Adrenal gland (tissue), 12 donors: ENCODE measurements around the gene TNS4. TPM values are rescaled to one million over a fixed set of nuclear protein-coding genes. Genes with fewer than 3 reads are reported as not detected.

Experiments used
- DNase-seq, 7 donors: peaks; one replicate each; pipeline ENCODE4 v3.0.0-alpha.2; 2019 to 2020
- H3K27ac ChIP-seq, 5 donors: fragments of 200-600 bp; sonication (generic) in 4 of 5; 1 replicate in 3 of 5; 2 replicates in 2 of 5; pipeline versions ENCODE4 v1.5.1 to v1.8.0; 2016 to 2020; ENCODE audit warnings: mild to moderate bottlenecking in 1 of 5
- H3K27me3 ChIP-seq: fragments of 200-600 bp; 2 replicates; pipeline ENCODE4 v1.8.0; 2021
- H3K36me3 ChIP-seq, 2 donors: fragments of 200-600 bp; replicated peaks in 1 of 2; 1 replicate in 1 of 2; 2 replicates in 1 of 2; pipeline versions ENCODE4 v1.5.1 to v1.8.0; 2018 to 2022
- H3K4me1 ChIP-seq, 2 donors: fragments of 200-600 bp; replicated peaks in 1 of 2; 1 replicate in 1 of 2; 2 replicates in 1 of 2; pipeline versions ENCODE4 v1.5.1 to v1.8.0; 2018 to 2021
- H3K4me3 ChIP-seq, 4 donors: fragments of 200-600 bp; sonication (generic) in 3 of 4; one replicate each; pipeline ENCODE4 v1.5.1; 2016 to 2018
- H3K9me3 ChIP-seq, 3 donors: fragments of 200-600 bp; sonication (generic) in 1 of 3; replicated peaks in 1 of 3; 1 replicate in 2 of 3; 2 replicates in 1 of 3; pipeline versions ENCODE4 v1.5.1 to v1.8.0; 2016 to 2021
- CTCF ChIP-seq, 6 experiments: fragments of 450-650 bp in 4 of 6; fragments of 200-600 bp in 2 of 6; sonication (generic) in 1 of 6; IDR thresholded peaks; 1 replicate in 5 of 6; 2 replicates in 1 of 6; pipeline versions ENCODE4 v1.5.1 to v1.8.0; 2016 to 2021; ENCODE audit warnings: antibody characterized with exemption in 6 of 6, mild to moderate bottlenecking in 2 of 6, moderate library complexity in 1 of 6
- POLR2A ChIP-seq, 2 donors: fragments of 450-650 bp; IDR thresholded peaks; one replicate each; pipeline ENCODE4 v1.6.1; 2017; ENCODE audit warnings: antibody characterized with exemption in 2 of 2, mild to moderate bottlenecking in 2 of 2, moderate library complexity in 1 of 2
- WGBS, 4 donors: extraction: QIAGEN DNeasy Blood & Tissue Kit in 2 of 4; methylation state at CpG; one replicate each; pipeline versions ENCODE4 v1.1.5 to v1.1.7; 2013 to 2017; 5-methylcytosine and 5-hydroxymethylcytosine counted together
- intact Hi-C, 2 donors: fragments of 100-400 bp; cut with DNase I; formaldehyde crosslinking; loops; one replicate each; pipeline versions ENCODE4 v1.14.1 to v1.15.0; 2022 to 2023
- polyA plus RNA-seq, 3 donors: library from polyadenylated mRNA; stranded (reverse); fragments of 200-250 nt in 2 of 3; fragments of 350-450 nt in 1 of 3; fragmentation: Illumina TruSeq in 1 of 3; extraction: RNeasy Lipid Tissue Mini Kit (QIAGEN cat#74804) in 1 of 3; gene quantifications; one replicate each; pipeline ENCODE4 v1.2.3, GENCODE V29; 2013 to 2014
- total RNA-seq, 9 donors: library from RNA; depleted of rRNA in 4 of 9; stranded (reverse); fragments of >200 nt in 4 of 9; fragments of 120-200 nt in 1 of 9; fragmentation: NEBNext Ultra II Directional in 1 of 9; extraction: Animal tissue kit (Norgen Biotek cat#: 25700) in 1 of 9; gene quantifications; one replicate each; pipeline versions ENCODE4 v1.1.0 to v1.2.4, GENCODE V29; 2013 to 2023
- donor health status: healthy with polysubstance abuse.
- donor health status: Bipolar disorder and iron deficiency.
- donor health status: DM: yes; HTN: yes; CAD: no.
- donor health status: DM: no; HTN: no; CAD: no.
- donor health status: DM: no; HTN: no; CAD: no.
- donor health status: DM: yes; HTN: yes; CAD: no.

TNS4 gene
- total and polyA plus RNA-seq, 12 donors = 0.07 to 0.32 (median 0.11) TPM; not detected in 7

GRCh38 chr17:40471846-40472732, 29.3 kb downstream of the TNS4 start:
- no peaks in the 10 kb centered on the region for H3K4me1 ChIP-seq
- no peak for DNase-seq
- 87 to 92% (median 91%) methylated on average over 6 of the region's 6 CpGs for WGBS, 4 donors

GRCh38 chr17:40470932-40471828, 30.2 kb downstream of the TNS4 start:
- 76 to 86% (median 80%) methylated on average over 17 of the region's 17 CpGs for WGBS, 4 donors
- H3K4me1 ChIP-seq = no peaks in the 10 kb centered on the region
- H3K9me3 ChIP-seq = no peaks in the 10 kb centered on the region
- no peak overlapping the region for H3K4me3 ChIP-seq
- DNase-seq = no peak
- intact Hi-C loops = no loop called here
- H3K27ac ChIP-seq = peak overlapping the region in 2 of 5 donors; percentile 47 to 55
- no peaks in the 10 kb centered on the region for H3K36me3 ChIP-seq
- TF ChIP-seq CTCF (IDR thresholded peaks at IDR 0.05) (no peak), POLR2A (IDR thresholded peaks at IDR 0.05) (no peak)
- no peaks in the 10 kb centered on the region for H3K27me3 ChIP-seq

More at GRCh38 chr17:40471846-40472732, 29.3 kb downstream of the TNS4 start:
- intact Hi-C loops = no loop called here
- Histone ChIP-seq H3K4me3 (no peak overlapping the region), H3K36me3 (no peaks in the 10 kb centered on the region), H3K27me3 (no peaks in the 10 kb centered on the region), H3K9me3 (no peaks in the 10 kb centered on the region), H3K27ac (peak overlapping the region in 1 of 5 donors; percentile 47)
- TF ChIP-seq POLR2A (IDR thresholded peaks at IDR 0.05) = no peak
- TF ChIP-seq CTCF (IDR thresholded peaks at IDR 0.05) = no peak

GRCh38 chr17:40469805-40470675, 31.4 kb downstream of the TNS4 start:
- Histone ChIP-seq H3K4me3 (no peak overlapping the region), H3K27ac (no peak overlapping the region), H3K4me1 (no peaks in the 10 kb centered on the region), H3K9me3 (no peaks in the 10 kb centered on the region), H3K36me3 (no peaks in the 10 kb centered on the region), H3K27me3 (no peaks in the 10 kb centered on the region)
- DNase-seq = no peak
- 53 to 78% (median 77%) methylated on average over 4 of the region's 4 CpGs for whole genome bisulfite sequencing, 4 donors
- intact Hi-C loops = no loop called here
- TF ChIP-seq POLR2A (IDR thresholded peaks at IDR 0.05) (no peak), CTCF (IDR thresholded peaks at IDR 0.05) (no peak)
